Measurements from ENCODE around the gene MPST.

Gene MPST

DNA sequence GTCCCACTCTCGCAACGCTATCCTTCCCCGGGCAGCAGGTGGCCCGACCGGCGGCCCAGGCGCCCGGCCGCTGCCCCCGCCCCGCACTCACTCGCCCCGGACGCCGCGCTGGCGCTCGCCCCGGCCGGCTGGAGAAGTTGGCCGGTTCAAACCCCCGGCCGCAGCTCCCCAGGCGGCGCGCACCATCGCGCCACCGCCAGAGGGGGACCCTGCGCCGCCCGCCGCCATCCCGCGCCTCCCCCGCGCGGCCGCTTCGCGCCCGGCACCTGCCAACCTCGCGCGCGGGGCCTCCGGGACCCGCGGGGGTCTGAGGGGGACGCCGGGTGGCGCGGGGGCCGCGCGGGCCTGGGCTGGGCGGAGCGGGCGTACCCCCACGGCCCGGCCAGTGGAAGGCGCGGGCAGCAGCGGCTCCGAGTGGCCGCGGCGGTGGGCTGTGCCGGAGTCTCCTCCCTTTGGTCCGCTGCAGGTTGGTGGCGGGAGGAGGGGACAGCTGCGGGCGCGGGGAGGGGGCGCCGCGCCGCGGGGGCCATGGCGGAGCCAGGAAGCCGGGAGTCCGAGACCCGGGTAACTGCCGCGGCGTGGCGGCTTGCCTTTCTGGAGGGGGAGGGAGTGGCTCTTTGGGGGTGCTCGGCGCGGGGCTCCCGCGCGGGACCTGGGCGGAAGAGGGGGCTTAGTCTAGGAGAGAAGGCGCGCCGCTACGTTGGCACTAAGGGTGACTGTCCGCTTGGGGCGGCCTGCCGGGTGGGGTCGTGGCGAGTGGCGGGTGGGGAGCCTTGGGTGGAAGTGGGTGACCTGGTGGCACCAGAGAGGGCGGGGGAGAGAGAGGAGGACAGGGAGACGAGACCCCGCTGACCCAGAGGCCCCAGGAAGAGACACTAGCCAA lies at the start of gene MPST, which contains the start of gene TST:
MPST (plus strand) TSS at position 434 of the 883 bp plus-strand sequence; CDS start at position 529, 95 bp downstream.
TST (minus strand) TSS at position 139 of the 883 bp plus-strand sequence. CDS start 715 bp downstream, outside the sequence.
- Histone ChIP-seq H3K9me3 (ENCODE audit: control insufficient read depth, low read length) (no peaks in the 10 kb centered on the region), H3K4me1 (ENCODE audit: control insufficient read depth, insufficient read depth, low read length) (peaks cover 84% of the 10 kb centered on the region), H3K36me3 (ENCODE audit: control insufficient read depth, insufficient read depth, low read length) (peaks cover 5% of the 10 kb centered on the region), H3K9ac (ENCODE audit: low read length) (peak within 1 kb of the TSS; percentile 92), H3K27me3 (ENCODE audit: control insufficient read depth, insufficient read depth, low read length) (no peaks in the 10 kb centered on the region), H3K4me3 (ENCODE audit: low read length) (peak within 1 kb of the TSS; percentile 71)

- Histone ChIP-seq H3K9ac (ENCODE audit: low read length) (no peak overlapping the region), H3K36me3 (ENCODE audit: control insufficient read depth, insufficient read depth, low read length) (no peaks in the 10 kb centered on the region), H3K9me3 (ENCODE audit: control insufficient read depth, low read length) (no peaks in the 10 kb centered on the region), H3K27me3 (ENCODE audit: control insufficient read depth, insufficient read depth, low read length) (peaks cover 5% of the 10 kb centered on the region), H3K4me3 (ENCODE audit: low read length) (no peak overlapping the region), H3K4me1 (ENCODE audit: control insufficient read depth, insufficient read depth, low read length) (no peaks in the 10 kb centered on the region)
Observed at GRCh38 chr22:36971341-36972125, 48.0 kb upstream of the MPST start.

DNA sequence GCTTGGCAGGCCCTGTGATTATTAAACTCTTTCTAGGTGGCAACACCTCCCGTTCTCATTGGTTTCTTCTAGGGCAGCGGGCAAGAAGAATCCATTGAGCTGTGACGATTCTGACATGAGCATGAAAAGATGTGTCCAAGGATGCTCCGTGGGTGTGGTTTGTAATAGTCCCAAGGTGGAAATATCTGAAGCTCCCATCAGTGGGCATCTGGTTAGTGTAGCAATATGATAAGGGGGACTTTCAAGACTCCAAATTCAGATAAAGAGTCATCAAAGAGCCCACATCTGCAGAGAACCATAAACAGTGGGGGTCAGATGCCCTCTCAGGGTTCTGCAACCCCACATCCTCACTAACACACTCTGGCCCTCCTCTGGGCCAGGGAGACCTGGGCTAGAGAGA lies 42.9 kb upstream of the MPST start:
- no peaks in the 10 kb centered on the region for H3K36me3 ChIP-seq (ENCODE audit: control insufficient read depth, insufficient read depth, low read length)
- no peaks in the 10 kb centered on the region for H3K9me3 ChIP-seq (ENCODE audit: control insufficient read depth, low read length)
- H3K4me3 ChIP-seq (ENCODE audit: low read length), result no peak overlapping the region
- peaks cover 5% of the 10 kb centered on the region for H3K4me1 ChIP-seq (ENCODE audit: control insufficient read depth, insufficient read depth, low read length)
- H3K9ac ChIP-seq (ENCODE audit: low read length), result no peak overlapping the region
- peaks cover 12% of the 10 kb centered on the region for H3K27me3 ChIP-seq (ENCODE audit: control insufficient read depth, insufficient read depth, low read length)

DNA sequence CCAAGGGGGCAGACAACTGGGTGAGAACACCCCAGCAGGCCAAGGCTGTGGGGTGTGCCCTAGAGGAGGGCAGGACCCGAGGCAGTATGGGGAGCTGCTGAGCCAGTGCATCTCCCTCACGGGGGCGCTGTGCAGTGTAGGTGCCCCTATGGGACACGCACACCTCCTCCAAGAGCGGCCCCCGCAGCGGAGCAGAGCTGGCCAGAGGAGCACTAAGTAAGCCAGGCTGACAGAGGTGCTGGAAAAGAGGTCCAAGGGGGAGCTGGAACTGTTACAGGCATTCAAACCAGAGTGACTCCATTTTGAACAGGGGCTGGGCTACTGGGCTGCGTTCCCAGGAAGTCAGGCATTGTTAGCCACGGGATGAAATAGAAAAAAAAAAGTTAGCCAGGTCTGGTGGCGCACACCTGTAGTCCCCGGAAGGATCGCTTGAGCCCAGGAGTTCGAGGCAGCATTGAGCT lies 42.1 kb upstream of the MPST start:
- Histone ChIP-seq H3K27me3 (ENCODE audit: control insufficient read depth, insufficient read depth, low read length) (peaks cover 17% of the 10 kb centered on the region), H3K9ac (ENCODE audit: low read length) (peak overlapping the region; percentile 50), H3K9me3 (ENCODE audit: control insufficient read depth, low read length) (no peaks in the 10 kb centered on the region), H3K4me1 (ENCODE audit: control insufficient read depth, insufficient read depth, low read length) (peaks cover 5% of the 10 kb centered on the region), H3K4me3 (ENCODE audit: low read length) (peak overlapping the region; percentile 23), H3K36me3 (ENCODE audit: control insufficient read depth, insufficient read depth, low read length) (no peaks in the 10 kb centered on the region)

GRCh38 chr22:36977947-36978660 lies 41.4 kb upstream of the MPST start:
- peaks cover 22% of the 10 kb centered on the region for H3K27me3 ChIP-seq (ENCODE audit: control insufficient read depth, insufficient read depth, low read length)
- peak overlapping the region; percentile 50 for H3K9ac ChIP-seq (ENCODE audit: low read length)
- H3K4me3 ChIP-seq (ENCODE audit: low read length), result peak overlapping the region; percentile 23
- no peaks in the 10 kb centered on the region for H3K9me3 ChIP-seq (ENCODE audit: control insufficient read depth, low read length)
- H3K4me1 ChIP-seq (ENCODE audit: control insufficient read depth, insufficient read depth, low read length), result peaks cover 5% of the 10 kb centered on the region
- no peaks in the 10 kb centered on the region for H3K36me3 ChIP-seq (ENCODE audit: control insufficient read depth, insufficient read depth, low read length)

- no peaks in the 10 kb centered on the region for H3K9me3 ChIP-seq (ENCODE audit: control insufficient read depth, low read length)
- H3K4me3 ChIP-seq (ENCODE audit: low read length), result no peak overlapping the region
- no peak overlapping the region for H3K9ac ChIP-seq (ENCODE audit: low read length)
- no peaks in the 10 kb centered on the region for H3K36me3 ChIP-seq (ENCODE audit: control insufficient read depth, insufficient read depth, low read length)
- peaks cover 22% of the 10 kb centered on the region for H3K27me3 ChIP-seq (ENCODE audit: control insufficient read depth, insufficient read depth, low read length)
- peaks cover 5% of the 10 kb centered on the region for H3K4me1 ChIP-seq (ENCODE audit: control insufficient read depth, insufficient read depth, low read length)
Observed at GRCh38 chr22:36979016-36979910, 40.3 kb upstream of the MPST start.

GRCh38 chr22:36981247-36981775 lies 38.2 kb upstream of the MPST start:
- no peak overlapping the region for H3K9ac ChIP-seq (ENCODE audit: low read length)
- peaks cover 22% of the 10 kb centered on the region for H3K27me3 ChIP-seq (ENCODE audit: control insufficient read depth, insufficient read depth, low read length)
- no peaks in the 10 kb centered on the region for H3K36me3 ChIP-seq (ENCODE audit: control insufficient read depth, insufficient read depth, low read length)
- H3K9me3 ChIP-seq (ENCODE audit: control insufficient read depth, low read length), result no peaks in the 10 kb centered on the region
- H3K4me1 ChIP-seq (ENCODE audit: control insufficient read depth, insufficient read depth, low read length), result peaks cover 5% of the 10 kb centered on the region
- no peak overlapping the region for H3K4me3 ChIP-seq (ENCODE audit: low read length)

GRCh38 chr22:36982136-36982535 lies 37.4 kb upstream of the MPST start:
- Histone ChIP-seq H3K9me3 (ENCODE audit: control insufficient read depth, low read length) (no peaks in the 10 kb centered on the region), H3K4me3 (ENCODE audit: low read length) (no peak overlapping the region), H3K9ac (ENCODE audit: low read length) (no peak overlapping the region), H3K27me3 (ENCODE audit: control insufficient read depth, insufficient read depth, low read length) (peaks cover 15% of the 10 kb centered on the region), H3K4me1 (ENCODE audit: control insufficient read depth, insufficient read depth, low read length) (peaks cover 5% of the 10 kb centered on the region), H3K36me3 (ENCODE audit: control insufficient read depth, insufficient read depth, low read length) (no peaks in the 10 kb centered on the region)

DNA sequence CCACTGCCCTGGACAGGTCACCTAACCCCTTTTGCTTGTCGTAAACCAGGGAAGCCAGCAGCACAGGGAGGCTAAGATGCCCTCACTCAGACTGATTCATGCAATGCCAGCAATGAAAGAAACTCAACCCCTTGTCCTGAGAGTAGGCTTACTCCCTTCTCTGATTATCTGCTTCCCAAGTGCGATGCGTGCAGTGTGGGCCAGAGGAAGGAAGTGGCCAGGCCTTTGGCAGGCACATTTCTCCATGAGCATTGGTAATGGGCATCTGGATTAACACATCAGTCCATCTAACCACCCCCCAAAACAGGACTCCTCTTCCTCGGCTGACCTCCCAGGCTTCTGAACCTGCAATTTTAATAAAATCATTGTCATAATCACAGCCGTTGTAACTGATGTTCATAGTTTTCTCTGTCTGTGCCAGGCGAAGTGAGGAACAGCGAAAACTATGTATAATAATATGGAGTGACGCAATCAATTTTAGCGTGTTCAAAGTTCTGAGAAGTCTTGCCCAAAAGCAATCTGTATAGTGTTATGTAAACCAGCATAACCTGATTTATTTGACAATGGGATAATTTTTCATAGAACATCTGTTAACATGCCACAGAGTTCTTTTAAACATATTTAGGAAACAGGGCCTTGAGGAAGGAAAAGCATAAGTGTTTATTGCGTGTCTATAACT lies 34.2 kb upstream of the MPST start:
- Histone ChIP-seq H3K9me3 (ENCODE audit: control insufficient read depth, low read length) (no peaks in the 10 kb centered on the region), H3K27me3 (ENCODE audit: control insufficient read depth, insufficient read depth, low read length) (peaks cover 18% of the 10 kb centered on the region), H3K36me3 (ENCODE audit: control insufficient read depth, insufficient read depth, low read length) (no peaks in the 10 kb centered on the region), H3K4me1 (ENCODE audit: control insufficient read depth, insufficient read depth, low read length) (no peaks in the 10 kb centered on the region), H3K4me3 (ENCODE audit: low read length) (no peak overlapping the region), H3K9ac (ENCODE audit: low read length) (no peak overlapping the region)

DNA sequence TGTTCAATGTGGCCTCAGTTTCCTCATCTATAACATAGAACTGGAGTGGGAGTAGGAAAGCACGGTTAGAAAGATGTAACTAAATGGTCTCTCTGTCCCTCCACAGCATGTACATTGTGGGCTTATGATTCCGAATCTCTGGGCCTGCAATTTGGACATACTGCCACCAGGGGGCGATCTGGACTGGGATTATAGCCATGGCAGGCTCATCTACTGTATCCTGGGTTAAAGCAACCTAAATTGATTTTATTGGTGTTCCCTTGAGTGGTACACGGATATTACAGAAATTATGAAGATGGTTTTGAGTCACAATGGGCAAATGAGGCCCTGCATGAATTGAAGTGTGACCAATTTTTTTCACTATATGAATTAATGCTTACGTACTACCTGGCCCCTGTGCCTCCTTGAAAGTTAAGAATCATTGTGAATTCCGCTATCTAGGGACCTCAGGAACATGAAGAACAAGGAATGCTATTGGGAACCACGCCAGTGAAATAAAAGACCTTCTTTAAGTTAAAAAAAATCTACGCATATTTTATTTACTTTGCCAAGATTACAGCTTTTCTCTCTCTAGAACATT lies 33.2 kb upstream of the MPST start:
- Histone ChIP-seq H3K27me3 (ENCODE audit: control insufficient read depth, insufficient read depth, low read length) (peaks cover 24% of the 10 kb centered on the region), H3K4me3 (ENCODE audit: low read length) (no peak overlapping the region), H3K36me3 (ENCODE audit: control insufficient read depth, insufficient read depth, low read length) (no peaks in the 10 kb centered on the region), H3K9ac (ENCODE audit: low read length) (no peak overlapping the region), H3K9me3 (ENCODE audit: control insufficient read depth, low read length) (no peaks in the 10 kb centered on the region), H3K4me1 (ENCODE audit: control insufficient read depth, insufficient read depth, low read length) (no peaks in the 10 kb centered on the region)
